Right renal pelvis (tissue), 4 donors: ENCODE data around the gene KANK2. TPM values are rescaled to one million over a fixed set of nuclear protein-coding genes. Genes with fewer than 3 reads are reported as not detected.

Experiments used
- polyA plus RNA-seq, 4 donors: library from polyadenylated mRNA; unstranded; fragments of 120-200 nt; gene quantifications; one replicate each; pipeline ENCODE4 v1.2.1, GENCODE V29; 2013; ENCODE audit not compliant: insufficient read length in 4 of 4

The KANK2 gene
- polyA plus RNA-seq, 4 donors, result 119 to 127 (median 123) TPM

Other genes with a start within 250 kb of the KANK2 start
- gene SMARCA4, start 236.5 kb downstream of the KANK2 start, polyA plus RNA-seq, result 100 to 1,000 TPM; 132 to 157 (median 147) TPM
- gene LDLR, start 108.1 kb downstream of the KANK2 start, polyA plus RNA-seq, result 10 to 100 TPM; 21.8 to 27.9 (median 24.9) TPM
- gene SPC24, start 41.8 kb downstream of the KANK2 start, polyA plus RNA-seq, result 10 to 100 TPM; 11.9 to 17.1 (median 16.1) TPM
- under 1 TPM; 0.29 to 0.64 (median 0.55) TPM for gene ANGPTL8, start 42.1 kb upstream of the KANK2 start, polyA plus RNA-seq
- gene DOCK6, start 65.0 kb upstream of the KANK2 start, polyA plus RNA-seq, result 10 to 100 TPM; 39.1 to 48.9 (median 45.9) TPM
- under 1 TPM in 1 of 4 donors, not detected in 3; 0.16 TPM for gene TSPAN16, start 98.6 kb upstream of the KANK2 start, polyA plus RNA-seq
- 10 to 100 TPM; 16.5 to 17.7 (median 17.4) TPM for gene RAB3D, start 142.1 kb upstream of the KANK2 start, polyA plus RNA-seq
- 100 to 1,000 TPM; 122 to 159 (median 132) TPM for gene TMEM205, start 148.7 kb upstream of the KANK2 start, polyA plus RNA-seq
- gene CCDC159, start 149.0 kb upstream of the KANK2 start, polyA plus RNA-seq, result 10 to 100 TPM; 23.1 to 32.6 (median 24.4) TPM
- gene PLPPR2, start 157.9 kb upstream of the KANK2 start, polyA plus RNA-seq, result 10 to 100 TPM; 11.7 to 18.7 (median 13.7) TPM
- 1 to 10 TPM; 2.7 to 4.0 (median 3.0) TPM for gene SWSAP1, start 177.1 kb upstream of the KANK2 start, polyA plus RNA-seq
- gene EPOR, start 186.8 kb upstream of the KANK2 start, polyA plus RNA-seq, result 10 to 100 TPM; 21.7 to 32.3 (median 24.7) TPM
- 10 to 100 TPM; 68.7 to 94.8 (median 75.5) TPM for gene RGL3, start 221.8 kb upstream of the KANK2 start, polyA plus RNA-seq
- 1 to 10 TPM; 1.3 to 2.2 (median 1.6) TPM for gene ODAD3, start 237.6 kb upstream of the KANK2 start, polyA plus RNA-seq
- 100 to 1,000 TPM; 329 to 390 (median 354) TPM for gene PRKCSH, start 238.1 kb upstream of the KANK2 start, polyA plus RNA-seq